Measurements from ENCODE around the gene LILRB1.
"Not testable (repeated sequence)": the region's sequence is repeated elsewhere in the genome, so short reads cannot be mapped to it uniquely, and the experiment has no call there.

LILRB1 gene

DNA sequence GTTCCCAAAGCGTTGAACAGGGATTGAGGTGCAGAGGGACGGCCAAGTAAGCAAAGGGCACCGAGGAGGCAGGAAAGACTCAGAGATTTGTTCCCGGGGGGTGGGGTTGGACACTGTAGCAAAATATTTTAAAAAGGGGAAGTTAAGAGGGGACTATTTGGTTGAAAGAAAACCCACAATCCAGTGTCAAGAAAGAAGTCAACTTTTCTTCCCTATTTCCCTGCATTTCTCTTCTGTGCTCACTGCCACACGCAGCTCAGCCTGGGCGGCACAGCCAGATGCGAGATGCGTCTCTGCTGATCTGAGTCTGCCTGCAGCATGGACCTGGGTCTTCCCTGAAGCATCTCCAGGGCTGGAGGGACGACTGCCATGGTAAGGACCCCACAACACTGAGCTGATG, at the start of gene LILRB1:
Gene LILRB1 (plus strand): TSS at position 223 of the 400 bp plus-strand sequence. CDS start 590 bp downstream, outside the sequence.
- not testable (repeated sequence) for DNase-seq

GRCh38 chr19:54586397-54586796, 43.9 kb upstream of the LILRB1 start:
- DNase-seq = no peak

DNA sequence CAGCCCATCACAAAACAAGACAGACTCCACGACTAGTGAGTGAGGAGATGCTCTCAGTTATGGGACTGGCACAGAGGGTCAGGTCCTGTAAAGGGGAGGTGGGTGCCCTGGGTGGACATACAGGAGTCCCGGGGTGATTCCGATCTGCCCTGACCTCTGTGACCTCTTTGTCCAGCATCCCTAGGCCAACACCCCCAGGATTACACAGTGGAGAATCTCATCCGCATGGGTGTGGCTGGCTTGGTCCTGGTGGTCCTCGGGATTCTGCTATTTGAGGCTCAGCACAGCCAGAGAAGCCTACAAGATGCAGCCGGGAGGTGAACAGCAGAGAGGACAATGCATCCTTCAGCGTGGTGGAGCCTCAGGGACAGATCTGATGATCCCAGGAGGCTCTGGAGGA, 43.3 kb upstream of the LILRB1 start:
- DNase-seq = no peak

DNA sequence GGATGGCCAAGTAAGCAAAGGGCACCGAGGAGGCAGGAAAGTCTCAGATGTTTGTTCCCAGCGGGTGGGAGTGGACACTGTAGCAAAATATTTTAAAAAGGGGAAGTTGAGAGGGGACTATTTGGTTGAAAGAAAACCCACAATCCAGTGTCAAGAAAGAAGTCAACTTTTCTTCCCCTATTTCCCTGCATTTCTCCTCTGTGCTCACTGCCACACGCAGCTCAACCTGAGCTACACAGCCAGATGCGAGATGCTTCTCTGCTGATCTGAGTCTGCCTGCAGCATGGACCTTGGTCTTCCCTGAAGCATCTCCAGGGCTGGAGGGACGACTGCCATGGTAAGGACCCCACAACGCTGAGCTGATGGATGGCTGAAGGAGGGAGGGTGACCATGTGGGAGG, 36.8 kb upstream of the LILRB1 start, which contains the start of gene LILRA1:
Gene LILRA1 (plus strand): TSS at position 188 of the 400 bp plus-strand sequence. CDS start 613 bp downstream, outside the sequence.
- not testable (repeated sequence) for DNase-seq

DNA sequence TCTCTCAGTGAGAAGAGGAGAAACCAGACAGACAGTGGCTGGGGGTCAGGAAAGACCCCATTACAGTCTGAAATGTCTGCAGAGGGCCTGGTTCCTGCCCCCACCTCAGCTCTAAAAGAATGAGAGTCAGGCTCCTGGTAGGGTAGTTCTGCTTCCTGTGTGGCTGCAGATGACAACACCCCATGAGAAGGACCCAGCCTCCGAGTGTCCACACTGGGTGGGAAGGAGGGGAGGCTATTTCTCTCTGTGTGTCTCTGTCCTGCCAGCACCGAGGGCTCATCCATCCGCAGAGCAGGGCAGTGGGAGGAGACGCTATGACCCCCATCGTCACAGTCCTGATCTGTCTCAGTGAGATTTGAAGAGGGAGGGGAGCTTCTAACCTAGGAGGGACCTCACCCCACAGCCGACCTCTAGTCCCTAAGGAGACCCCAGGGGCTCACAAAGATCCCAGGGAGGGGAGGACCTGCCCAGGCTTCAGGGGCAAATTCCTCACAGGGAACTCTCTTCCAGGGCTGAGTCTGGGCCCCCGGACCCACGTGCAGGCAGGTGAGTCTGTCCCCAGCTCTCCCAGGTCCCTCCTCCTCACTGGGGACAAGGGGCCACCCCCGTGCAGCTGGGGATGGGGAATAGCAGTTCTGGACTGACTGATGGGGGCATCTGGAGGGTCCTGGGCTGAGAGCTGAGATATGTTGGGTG, 36.2 kb upstream of the LILRB1 start:
- not testable (repeated sequence) for DNase-seq

DNA sequence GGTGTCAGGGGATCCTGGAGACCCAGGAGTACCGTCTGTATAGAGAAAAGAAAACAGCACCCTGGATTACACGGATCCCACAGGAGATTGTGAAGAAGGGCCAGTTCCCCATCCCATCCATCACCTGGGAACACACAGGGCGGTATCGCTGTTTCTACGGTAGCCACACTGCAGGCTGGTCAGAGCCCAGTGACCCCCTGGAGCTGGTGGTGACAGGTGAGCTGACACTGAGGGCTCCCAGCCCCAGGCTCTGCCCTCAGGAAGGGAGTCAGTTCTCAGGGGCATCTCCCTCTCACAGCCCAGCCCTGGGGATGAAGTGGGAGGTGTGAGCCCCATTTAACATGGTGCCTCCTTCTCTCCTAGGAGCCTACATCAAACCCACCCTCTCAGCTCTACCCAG, 35.5 kb upstream of the LILRB1 start:
- no peak for DNase-seq

- DNase-seq = not testable (repeated sequence)
Measured at GRCh38 chr19:54595680-54596436, 34.4 kb upstream of the LILRB1 start.

GRCh38 chr19:54600212-54600611, 30.1 kb upstream of the LILRB1 start:
- no peak for DNase-seq

GRCh38 chr19:54606230-54606629, 24.1 kb upstream of the LILRB1 start:
- DNase-seq = no peak

DNA sequence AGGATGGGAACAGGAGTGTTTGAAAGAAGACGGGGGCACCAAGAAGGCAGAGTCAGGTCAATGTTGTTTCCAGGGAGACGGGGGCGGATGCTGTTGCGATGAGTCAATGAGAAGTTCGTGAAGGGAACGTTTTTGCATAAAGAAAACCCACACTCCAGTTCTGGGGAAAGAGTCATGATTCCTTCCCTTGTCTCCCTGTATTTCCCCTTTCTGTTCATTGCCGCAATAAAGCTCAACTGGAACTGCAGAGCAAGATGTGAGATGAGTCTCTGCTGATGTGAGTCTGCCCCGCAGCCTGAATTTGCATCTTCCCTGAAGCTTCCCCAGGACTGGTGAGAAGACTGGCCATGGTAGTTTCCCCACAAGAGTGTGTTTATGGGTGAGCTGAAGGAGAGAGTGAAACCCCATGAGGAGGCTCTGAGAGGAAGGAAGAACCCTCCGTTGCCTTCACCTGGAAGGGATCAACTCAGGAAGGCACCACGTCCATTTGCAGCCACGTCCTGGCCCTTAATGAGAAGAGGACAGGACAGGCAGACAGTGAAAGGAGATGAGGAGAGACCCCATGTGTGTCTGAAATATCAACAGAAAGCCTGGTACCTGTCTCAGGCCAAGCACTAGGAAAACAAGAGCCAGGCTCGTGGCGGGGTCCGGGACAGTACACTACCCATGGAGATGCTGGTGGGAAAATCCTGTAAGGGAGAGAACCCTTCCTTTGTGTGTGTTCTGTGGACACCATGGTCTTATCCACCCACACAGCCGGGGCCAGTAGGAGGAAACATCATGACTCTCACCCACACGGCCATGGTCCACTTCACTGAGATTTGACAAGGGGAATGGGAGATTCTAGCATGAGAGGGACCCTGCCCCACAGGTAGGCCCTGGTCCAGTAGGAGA, 23.1 kb upstream of the LILRB1 start:
- no peak for DNase-seq

- DNase-seq = no peak
Measured at GRCh38 chr19:54607785-54608150, 22.5 kb upstream of the LILRB1 start.

GRCh38 chr19:54608205-54608604, 22.1 kb upstream of the LILRB1 start:
- no peak for DNase-seq

- no peak for DNase-seq
Measured at GRCh38 chr19:54608792-54609191, 21.5 kb upstream of the LILRB1 start.

DNA sequence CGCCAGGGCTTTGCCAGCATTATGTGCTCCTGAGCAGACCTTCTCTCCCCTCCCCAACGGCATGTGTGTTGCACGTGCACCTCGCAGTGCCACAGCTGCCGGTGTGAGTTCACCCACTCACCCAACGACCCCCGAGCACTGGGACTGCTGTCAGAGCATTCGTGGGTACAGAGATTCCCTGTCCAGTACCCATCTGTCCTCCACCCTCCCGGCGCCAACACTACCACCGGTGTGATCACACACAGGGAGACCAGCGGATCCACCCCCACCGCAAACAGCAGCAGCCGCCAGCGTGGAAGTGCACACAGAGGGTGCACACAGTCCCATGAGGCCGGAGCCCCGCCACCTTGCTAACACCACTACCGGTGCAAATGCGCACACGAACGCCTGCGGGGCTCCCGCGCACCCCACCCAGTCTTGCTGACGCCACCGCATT, 20.9 kb upstream of the LILRB1 start:
- DNase-seq = no peak

DNA sequence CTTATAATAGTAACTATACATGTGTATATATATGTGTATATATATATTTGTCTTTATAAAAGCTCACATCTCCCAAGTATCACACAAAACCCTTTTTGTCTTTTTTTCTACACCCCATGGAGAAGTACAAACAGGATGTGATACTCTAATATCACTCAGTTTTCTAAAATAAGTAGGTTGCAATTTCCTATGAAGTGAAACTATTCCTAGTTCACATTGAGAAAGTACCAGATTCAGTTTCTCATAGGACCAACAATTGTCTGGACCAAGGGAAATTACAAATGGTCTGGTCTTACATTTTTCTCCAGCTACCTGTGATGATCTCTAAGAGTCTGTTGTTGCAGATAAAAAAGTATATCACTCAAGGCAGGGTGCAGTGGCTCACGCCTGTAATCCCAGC, 17.9 kb upstream of the LILRB1 start:
- no peak for DNase-seq

DNA sequence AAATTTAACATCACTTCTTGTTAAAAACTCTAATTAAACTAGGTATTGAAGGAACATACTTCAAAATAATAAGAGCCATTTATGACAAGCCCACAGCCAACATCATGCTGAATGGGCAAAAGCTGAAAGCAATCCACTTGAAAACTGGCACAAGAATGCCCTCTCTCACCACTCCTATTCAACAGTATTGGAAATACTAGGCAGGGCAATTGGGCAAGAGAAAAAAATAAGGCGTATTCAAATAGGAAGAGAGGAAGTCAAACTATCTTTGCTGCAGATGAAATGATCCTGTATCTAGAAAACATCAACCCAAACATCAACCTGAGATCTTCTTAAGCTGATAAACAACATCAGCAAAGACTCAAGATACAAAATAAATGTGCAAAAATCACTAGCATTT, 15.6 kb upstream of the LILRB1 start:
- DNase-seq = no peak

DNA sequence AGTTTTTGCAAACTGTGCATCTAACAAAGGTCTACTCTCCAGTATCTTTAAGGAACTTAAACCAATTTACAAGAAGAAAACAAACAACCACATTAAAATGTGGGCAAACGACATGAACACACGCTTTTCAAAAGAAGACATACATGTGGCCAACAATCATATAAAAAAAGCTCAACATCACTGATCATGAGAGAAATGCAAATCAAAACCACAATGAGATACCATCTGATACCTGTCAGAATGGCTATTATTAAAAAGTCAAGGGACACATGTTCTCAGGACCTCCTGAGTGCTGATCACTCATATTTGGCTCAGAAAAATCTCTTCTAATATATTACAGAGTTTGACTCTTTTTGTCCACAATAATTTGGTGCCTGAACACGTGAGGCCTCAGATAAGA, 14.2 kb upstream of the LILRB1 start:
- DNase-seq = no peak

GRCh38 chr19:54616821-54617560, 13.3 kb upstream of the LILRB1 start:
- DNase-seq = no peak

DNA sequence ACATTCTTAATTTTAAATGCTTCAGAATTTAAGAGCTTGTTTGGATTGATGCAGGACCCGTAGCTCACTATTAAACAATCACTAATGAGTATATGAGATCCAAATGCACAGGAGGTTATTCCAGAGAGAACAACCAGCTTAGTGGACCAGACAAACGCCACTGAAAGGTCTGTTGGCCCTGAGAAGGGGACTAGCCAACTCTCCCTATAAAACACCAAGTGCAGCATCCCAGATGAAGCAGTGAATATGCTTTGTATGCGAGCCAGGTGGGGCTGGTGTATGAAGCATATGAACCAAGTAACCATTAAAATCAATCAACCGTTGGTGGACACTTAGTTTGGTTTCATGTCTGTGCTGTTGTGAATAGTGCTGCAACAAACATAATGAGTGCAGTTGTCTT, 9.8 kb upstream of the LILRB1 start:
- DNase-seq = no peak

GRCh38 chr19:54622431-54622830, 7.9 kb upstream of the LILRB1 start:
- no peak for DNase-seq

DNA sequence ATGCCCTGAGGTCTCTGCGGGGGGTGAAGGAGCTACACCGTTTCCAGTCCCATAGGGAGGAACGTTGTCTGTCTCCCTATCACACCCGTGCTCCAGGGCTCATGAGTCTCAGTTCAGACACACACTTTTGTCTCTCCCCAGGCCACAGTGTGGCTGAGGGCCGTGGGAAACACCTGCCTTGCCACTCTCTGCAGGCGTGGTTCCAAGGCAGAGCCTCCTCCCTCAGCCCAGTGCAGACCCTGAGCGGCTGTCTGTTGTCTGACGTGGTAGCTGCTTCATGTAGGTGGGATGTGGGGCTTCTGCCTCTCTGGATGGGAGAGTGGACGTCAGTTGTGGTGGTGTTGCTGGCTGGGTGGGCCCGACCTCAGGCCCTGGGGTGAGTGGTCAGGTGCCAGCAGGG, 6.0 kb upstream of the LILRB1 start:
- DNase-seq = not testable (repeated sequence)

DNA sequence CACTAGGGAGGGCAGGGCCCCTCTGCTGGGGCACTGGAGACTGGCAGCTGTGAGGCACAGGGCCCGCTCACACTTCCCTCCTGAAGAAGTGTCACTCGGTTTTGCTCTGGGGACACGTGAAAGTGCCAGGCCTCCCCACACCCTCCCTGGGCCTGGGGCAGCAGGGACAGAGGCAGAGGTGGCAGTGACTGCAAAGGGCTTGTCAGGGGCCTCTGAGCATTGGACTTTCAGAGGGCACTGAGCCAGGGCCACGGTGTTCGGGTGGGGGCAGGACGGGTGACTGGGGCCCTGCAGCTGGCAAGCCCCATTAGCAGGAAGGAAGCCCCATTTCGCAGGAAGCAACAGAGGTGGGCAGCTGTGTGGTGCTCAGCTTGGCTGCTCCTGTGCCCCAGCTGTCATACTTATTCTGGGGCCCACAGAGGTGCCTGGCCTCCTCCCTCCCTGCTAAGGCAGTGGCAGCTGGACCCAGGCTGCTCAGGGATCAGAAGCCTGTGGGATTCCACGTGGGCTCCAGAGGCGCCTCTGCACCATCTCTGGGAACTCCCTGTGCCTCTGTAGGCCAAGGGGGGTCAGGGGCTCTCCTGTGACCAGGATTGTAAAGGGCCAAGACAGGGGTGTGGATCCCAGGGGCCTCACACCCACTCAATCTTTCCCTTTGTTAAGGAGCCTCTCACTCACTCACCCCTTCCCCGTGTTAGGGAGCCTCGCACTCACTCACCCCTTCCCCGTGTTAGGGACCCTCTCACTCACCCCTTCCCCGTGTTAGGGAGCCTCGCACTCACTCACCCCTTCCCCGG, 5.2 kb upstream of the LILRB1 start:
- DNase-seq = not testable (repeated sequence)
